ENCODE data around the gene RIN3.

- no peak for TF ChIP-seq EZH2 (IDR thresholded peaks at IDR 0.05; ENCODE audit: insufficient read depth, poor library complexity, severe bottlenecking)
- TF ChIP-seq EZH2phosphoT487 (IDR thresholded peaks at IDR 0.05; ENCODE audit: insufficient read depth, low read depth): no peak
Observed at GRCh38 chr14:92607702-92608429, 94.3 kb downstream of the RIN3 start.
